Fibroblast of skin of right quadriceps (primary cell): ENCODE results near the gene HAPLN2.
A peak's percentile ranks its signal among the peaks of the same experiment; 100 is the strongest.
"Not testable (repeated sequence)": the region's sequence is repeated elsewhere in the genome, so short reads cannot be mapped to it uniquely, and the experiment has no call there.

ENCODE experiments used
- DNase-seq: peaks from one replicate; pipeline ENCODE4 v3.0.0-alpha.2; 2013

HAPLN2 gene

GRCh38 chr1:156623946-156624813, 5.0 kb downstream of the HAPLN2 start:
- DNase-seq = peak; percentile 32

GRCh38 chr1:156624814-156625435, 5.7 kb downstream of the HAPLN2 start:
- no peak for DNase-seq

- no peak for DNase-seq
Measured at GRCh38 chr1:156625436-156626078, 6.3 kb downstream of the HAPLN2 start.

GRCh38 chr1:156626079-156626438, 6.8 kb downstream of the HAPLN2 start:
- DNase-seq = no peak

GRCh38 chr1:156627313-156627880, 8.2 kb downstream of the HAPLN2 start:
- DNase-seq = peak; percentile 38

- DNase-seq = no peak
Measured at GRCh38 chr1:156629823-156630449, 10.7 kb downstream of the HAPLN2 start.

GRCh38 chr1:156631152-156631551, 11.9 kb downstream of the HAPLN2 start:
- not testable (repeated sequence) for DNase-seq

- no peak for DNase-seq
Measured at GRCh38 chr1:156632355-156632754, 13.1 kb downstream of the HAPLN2 start.

- no peak for DNase-seq
Measured at GRCh38 chr1:156638189-156638985, 19.2 kb downstream of the HAPLN2 start.

GRCh38 chr1:156639601-156640101, 20.4 kb downstream of the HAPLN2 start:
- no peak for DNase-seq

- no peak for DNase-seq
Measured at GRCh38 chr1:156640842-156641706, 21.9 kb downstream of the HAPLN2 start.

GRCh38 chr1:156641761-156642264, 22.6 kb downstream of the HAPLN2 start, which contains the start of gene BCAN:
Gene BCAN, plus strand, starts transcription at chr1:156642117. Its CDS starts 3,938 bp downstream, at chr1:156646055.
- DNase-seq = no peak

GRCh38 chr1:156642265-156643048, 23.2 kb downstream of the HAPLN2 start:
- DNase-seq = no peak

GRCh38 chr1:156643049-156643777, 24.0 kb downstream of the HAPLN2 start:
- DNase-seq = no peak

- DNase-seq = no peak
Measured at GRCh38 chr1:156643778-156644092, 24.5 kb downstream of the HAPLN2 start.

GRCh38 chr1:156644146-156644545, 24.9 kb downstream of the HAPLN2 start:
- no peak for DNase-seq

GRCh38 chr1:156644640-156645039, 25.4 kb downstream of the HAPLN2 start:
- no peak for DNase-seq

- DNase-seq = no peak
Measured at GRCh38 chr1:156645056-156645455, 25.8 kb downstream of the HAPLN2 start.

GRCh38 chr1:156645666-156646065, 26.5 kb downstream of the HAPLN2 start:
- DNase-seq = no peak
